Stimulated activated CD4-positive, alpha-beta T cell treated with anti-CD3 and anti-CD28 coated beads, Interleukin-4, amount 100 ng/mL, for 4 hours (primary cell): ENCODE results near the gene EXOC4.

Experiments used
- DNase-seq, 2 experiments: peaks; one replicate each; pipeline ENCODE4 v3.0.0-alpha.2; 2020

EXOC4 gene

GRCh38 chr7:134113655-134114054, 860.8 kb downstream of the EXOC4 start:
- no peak for DNase-seq

GRCh38 chr7:134114992-134115391, 862.1 kb downstream of the EXOC4 start:
- no peak for DNase-seq
